ENCODE results near the gene TCFL5.

The TCFL5 gene

GRCh38 chr20:62859721-62860120 is 1.9 kb downstream of the TCFL5 start:
- Histone ChIP-seq H2AFZ (no peak overlapping the region), H3K4me2 (ENCODE audit: low read length) (no peak overlapping the region), H3K36me3 (ENCODE audit: control insufficient read depth, insufficient read depth, low read length) (no peaks in the 10 kb centered on the region), H3K4me3 (ENCODE audit: low read depth, low read length) (no peak overlapping the region), H3K27me3 (ENCODE audit: control insufficient read depth, insufficient read depth, low read length) (no peaks in the 10 kb centered on the region), H3K79me2 (no peaks in the 10 kb centered on the region), H3K27ac (no peak overlapping the region), H3K4me1 (no peaks in the 10 kb centered on the region), H3K9me3 (ENCODE audit: control insufficient read depth, low read length) (no peaks in the 10 kb centered on the region), H3K9ac (no peak overlapping the region)
- TF ChIP-seq, protein P1, sequence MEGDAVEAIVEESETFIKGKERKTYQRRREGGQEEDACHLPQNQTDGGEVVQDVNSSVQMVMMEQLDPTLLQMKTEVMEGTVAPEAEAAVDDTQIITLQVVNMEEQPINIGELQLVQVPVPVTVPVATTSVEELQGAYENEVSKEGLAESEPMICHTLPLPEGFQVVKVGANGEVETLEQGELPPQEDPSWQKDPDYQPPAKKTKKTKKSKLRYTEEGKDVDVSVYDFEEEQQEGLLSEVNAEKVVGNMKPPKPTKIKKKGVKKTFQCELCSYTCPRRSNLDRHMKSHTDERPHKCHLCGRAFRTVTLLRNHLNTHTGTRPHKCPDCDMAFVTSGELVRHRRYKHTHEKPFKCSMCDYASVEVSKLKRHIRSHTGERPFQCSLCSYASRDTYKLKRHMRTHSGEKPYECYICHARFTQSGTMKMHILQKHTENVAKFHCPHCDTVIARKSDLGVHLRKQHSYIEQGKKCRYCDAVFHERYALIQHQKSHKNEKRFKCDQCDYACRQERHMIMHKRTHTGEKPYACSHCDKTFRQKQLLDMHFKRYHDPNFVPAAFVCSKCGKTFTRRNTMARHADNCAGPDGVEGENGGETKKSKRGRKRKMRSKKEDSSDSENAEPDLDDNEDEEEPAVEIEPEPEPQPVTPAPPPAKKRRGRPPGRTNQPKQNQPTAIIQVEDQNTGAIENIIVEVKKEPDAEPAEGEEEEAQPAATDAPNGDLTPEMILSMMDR (IDR thresholded peaks at IDR 0.05): no peak

GRCh38 chr20:62858058-62858830 is 3.4 kb downstream of the TCFL5 start:
- TF ChIP-seq, protein P1 (IDR thresholded peaks at IDR 0.05): no peak
- no peak overlapping the region for H3K4me2 ChIP-seq (ENCODE audit: low read length)
- H3K27me3 ChIP-seq (ENCODE audit: control insufficient read depth, insufficient read depth, low read length): no peaks in the 10 kb centered on the region
- H2AFZ ChIP-seq: no peak overlapping the region
- H3K4me3 ChIP-seq (ENCODE audit: low read depth, low read length): no peak overlapping the region
- no peaks in the 10 kb centered on the region for H3K79me2 ChIP-seq
- no peaks in the 10 kb centered on the region for H3K9me3 ChIP-seq (ENCODE audit: control insufficient read depth, low read length)
- no peaks in the 10 kb centered on the region for H3K4me1 ChIP-seq
- H3K27ac ChIP-seq: no peak overlapping the region
- no peak overlapping the region for H3K9ac ChIP-seq
- no peaks in the 10 kb centered on the region for H3K36me3 ChIP-seq (ENCODE audit: control insufficient read depth, insufficient read depth, low read length)

GRCh38 chr20:62856931-62857619 is 4.5 kb downstream of the TCFL5 start:
- Histone ChIP-seq H3K9ac (no peak overlapping the region), H3K36me3 (ENCODE audit: control insufficient read depth, insufficient read depth, low read length) (no peaks in the 10 kb centered on the region), H3K4me3 (ENCODE audit: low read depth, low read length) (no peak overlapping the region)

GRCh38 chr20:62855120-62855519 is 6.5 kb downstream of the TCFL5 start:
- no peaks in the 10 kb centered on the region for H3K4me1 ChIP-seq
- no peaks in the 10 kb centered on the region for H3K36me3 ChIP-seq (ENCODE audit: control insufficient read depth, insufficient read depth, low read length)
- no peak overlapping the region for H3K9ac ChIP-seq
- no peaks in the 10 kb centered on the region for H3K9me3 ChIP-seq (ENCODE audit: control insufficient read depth, low read length)
- H3K4me3 ChIP-seq (ENCODE audit: low read depth, low read length): no peak overlapping the region
- no peak overlapping the region for H3K4me2 ChIP-seq (ENCODE audit: low read length)
- no peaks in the 10 kb centered on the region for H3K79me2 ChIP-seq
- H3K27me3 ChIP-seq (ENCODE audit: control insufficient read depth, insufficient read depth, low read length): no peaks in the 10 kb centered on the region
- no peak overlapping the region for H2AFZ ChIP-seq
- no peak overlapping the region for H3K27ac ChIP-seq
- TF ChIP-seq, protein P1 (IDR thresholded peaks at IDR 0.05): no peak

More at GRCh38 chr20:62856931-62857619, 4.5 kb downstream of the TCFL5 start:
- H3K79me2 ChIP-seq: no peaks in the 10 kb centered on the region
- H3K9me3 ChIP-seq (ENCODE audit: control insufficient read depth, low read length): no peaks in the 10 kb centered on the region
- no peak overlapping the region for H2AFZ ChIP-seq
- no peaks in the 10 kb centered on the region for H3K27me3 ChIP-seq (ENCODE audit: control insufficient read depth, insufficient read depth, low read length)
- H3K4me2 ChIP-seq (ENCODE audit: low read length): no peak overlapping the region
- no peaks in the 10 kb centered on the region for H3K4me1 ChIP-seq
- H3K27ac ChIP-seq: no peak overlapping the region
- TF ChIP-seq, protein P1 (IDR thresholded peaks at IDR 0.05): no peak

Measured in parathyroid adenoma (tissue), 2 donors.